HepG2 (cell line): ENCODE measurements around the gene NCAPD2. TPM values are rescaled to one million over a fixed set of nuclear protein-coding genes. Genes with fewer than 3 reads are reported as not detected.

Experiments used
- BCLAF1 ChIP-seq: fragments of 450-650 bp; IDR thresholded peaks from 2 replicates; pipeline ENCODE4 v1.6.1; 2017; ENCODE audit warnings: mild to moderate bottlenecking
- DR1 ChIP-seq: sonication (generic); formaldehyde crosslinking; IDR thresholded peaks from 2 replicates; pipeline ENCODE4 v1.8.0; 2021; ENCODE audit warnings: mild to moderate bottlenecking, missing genetic modification reagents, inconsistent platforms
- HOXA3 ChIP-seq: sonication (generic); formaldehyde crosslinking; IDR thresholded peaks from 2 replicates; pipeline ENCODE4 v1.5.0; 2020; ENCODE audit warnings: missing genetic modification reagents
- KLF12 ChIP-seq: sonication (generic); formaldehyde crosslinking; IDR thresholded peaks from 2 replicates; pipeline ENCODE4 v1.4.0; 2020; ENCODE audit warnings: missing genetic modification reagents, borderline replicate concordance
- SOX6 ChIP-seq, 2 experiments: fragments of 450-650 bp in 1 of 2; sonication (generic) in 1 of 2; formaldehyde crosslinking in 1 of 2; IDR thresholded peaks; 2 replicates each; pipeline versions ENCODE4 v1.4.0 to v1.6.1; 2017 to 2020; ENCODE audit warnings: antibody characterized with exemption in 1 of 2, mild to moderate bottlenecking in 1 of 2, missing genetic modification reagents in 1 of 2
- SP2 ChIP-seq: sonication (generic); formaldehyde crosslinking; IDR thresholded peaks from 2 replicates; pipeline ENCODE4 v1.5.1; 2020; ENCODE audit warnings: mild to moderate bottlenecking, missing genetic modification reagents
- TERF1 ChIP-seq: sonication (generic); formaldehyde crosslinking; IDR thresholded peaks from 2 replicates; pipeline ENCODE4 v1.8.0; 2022; ENCODE audit warnings: mild to moderate bottlenecking, missing genetic modification reagents, moderate library complexity
- TP53 ChIP-seq: sonication (generic); formaldehyde crosslinking; conservative IDR thresholded peaks from 2 replicates; pipeline ENCODE4 v1.4.0; 2020; ENCODE audit warnings: missing genetic modification reagents
- ZFP62 ChIP-seq: sonication (generic); formaldehyde crosslinking; IDR thresholded peaks from 2 replicates; pipeline ENCODE4 v1.4.0; 2020; ENCODE audit warnings: missing genetic modification reagents
- ZKSCAN5 ChIP-seq: sonication (generic); formaldehyde crosslinking; IDR thresholded peaks from 2 replicates; pipeline ENCODE4 v1.5.1; 2020; ENCODE audit warnings: mild to moderate bottlenecking, missing genetic modification reagents
- ZMAT3 ChIP-seq: sonication (generic); formaldehyde crosslinking; conservative IDR thresholded peaks from 2 replicates; pipeline ENCODE4 v1.7.0; 2021; ENCODE audit warnings: missing genetic modification reagents
- ZNF143 ChIP-seq: sonication (generic); formaldehyde crosslinking; IDR thresholded peaks from 2 replicates; pipeline ENCODE4 v1.4.0; 2020; ENCODE audit warnings: missing genetic modification reagents
- ZNF350 ChIP-seq: sonication (generic); formaldehyde crosslinking; IDR thresholded peaks from 2 replicates; pipeline ENCODE4 v1.4.0; 2020; ENCODE audit warnings: mild to moderate bottlenecking, low read depth, missing genetic modification reagents, borderline replicate concordance
- ZNF446 ChIP-seq: sonication (generic); formaldehyde crosslinking; IDR thresholded peaks from 2 replicates; pipeline ENCODE4 v1.5.0; 2020; ENCODE audit warnings: mild to moderate bottlenecking, missing genetic modification reagents
- ZNF597 ChIP-seq: sonication (generic); formaldehyde crosslinking; IDR thresholded peaks from 2 replicates; pipeline ENCODE4 v1.5.0; 2020; ENCODE audit warnings: missing genetic modification reagents
- polyA plus RNA-seq, 8 experiments: library from polyadenylated mRNA; depleted of rRNA in 3 of 8; stranded (reverse) in 7 of 8; unstranded in 1 of 8; fragments of >200 nt; fragmentation: Illumina TruSeq in 4 of 8; extraction: Trizol in 4 of 8; gene quantifications; 2 replicates each; pipeline versions ENCODE4 v1.2.1 to v1.2.3, GENCODE V29; 2011 to 2016; ENCODE audit warnings: low read depth in 4 of 8, missing spikeins in 1 of 8, mixed read lengths in 1 of 8; ENCODE audit not compliant: insufficient read depth in 1 of 8
- total RNA-seq, 5 experiments: library from RNA; depleted of rRNA; stranded (reverse); fragments of >200 nt; fragmentation: Illumina TruSeq; extraction: Trizol; gene quantifications; 2 replicates each; pipeline ENCODE4 v1.2.3, GENCODE V29; 2016; ENCODE audit warnings: low read depth in 1 of 5
- TF ChIP-seq, protein P1 (sequence below): sonication (generic); formaldehyde crosslinking; IDR thresholded peaks from 2 replicates; pipeline ENCODE4 v1.5.1; 2020; ENCODE audit warnings: missing genetic modification reagents, mild to moderate bottlenecking, borderline replicate concordance
- TF ChIP-seq, protein P2 (sequence below): sonication (generic); formaldehyde crosslinking; IDR thresholded peaks from 2 replicates; pipeline ENCODE4 v1.5.1; 2020; ENCODE audit warnings: mild to moderate bottlenecking, moderate library complexity, missing genetic modification reagents
- TF ChIP-seq, protein P3 (sequence below): sonication (generic); formaldehyde crosslinking; IDR thresholded peaks from 2 replicates; pipeline ENCODE4 v1.4.0; 2020; ENCODE audit warnings: mild to moderate bottlenecking, missing genetic modification reagents, borderline replicate concordance

NCAPD2 gene
- total and polyA plus RNA-seq, 2 of the 13 experiments (the other 11 are each of a cell fraction or from before 2014, with no cell fraction given): 51.1 to 65.6 TPM

DNA sequence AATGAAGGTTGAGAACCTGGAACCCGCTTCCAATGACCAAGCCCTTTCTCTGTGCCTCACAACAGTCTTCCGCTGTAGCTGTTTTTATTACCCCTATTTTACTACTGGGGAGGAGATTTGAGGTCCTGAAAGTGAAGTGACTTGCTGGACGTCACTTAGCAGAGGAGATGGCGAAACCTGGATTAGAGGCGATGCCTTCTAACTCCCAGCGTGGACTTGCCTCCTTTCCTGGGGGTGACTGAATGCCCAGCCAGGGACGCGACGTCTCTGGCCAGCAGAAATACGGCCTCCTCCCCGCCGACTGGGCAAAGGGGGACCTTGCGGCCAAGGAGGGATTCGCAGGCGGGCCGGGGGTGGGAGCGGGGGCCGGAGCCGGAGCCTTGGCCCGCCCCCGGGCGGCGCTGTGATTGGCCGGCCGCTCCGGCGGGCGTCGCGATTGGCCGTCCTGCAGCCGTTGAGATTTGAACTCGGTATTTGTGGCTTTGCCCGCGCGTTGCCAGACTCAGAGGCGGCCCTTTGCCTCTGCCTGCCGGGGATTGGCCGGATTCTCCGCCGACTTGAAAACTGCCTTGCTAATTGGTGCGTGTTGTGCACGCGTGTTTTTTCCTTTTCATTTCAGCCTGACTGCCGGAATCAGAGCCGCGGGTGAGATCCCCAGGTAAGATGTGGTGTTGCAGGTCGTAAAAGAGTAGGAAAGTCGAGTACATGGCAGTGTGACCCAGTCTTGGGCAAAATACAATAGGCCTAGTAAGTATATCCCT is at the start of gene NCAPD2 (continued):
- no peak; the same call in 1 of the 2 replicates for TF ChIP-seq DR1 (CRISPR knock-in tag)
- TF ChIP-seq, protein P1, sequence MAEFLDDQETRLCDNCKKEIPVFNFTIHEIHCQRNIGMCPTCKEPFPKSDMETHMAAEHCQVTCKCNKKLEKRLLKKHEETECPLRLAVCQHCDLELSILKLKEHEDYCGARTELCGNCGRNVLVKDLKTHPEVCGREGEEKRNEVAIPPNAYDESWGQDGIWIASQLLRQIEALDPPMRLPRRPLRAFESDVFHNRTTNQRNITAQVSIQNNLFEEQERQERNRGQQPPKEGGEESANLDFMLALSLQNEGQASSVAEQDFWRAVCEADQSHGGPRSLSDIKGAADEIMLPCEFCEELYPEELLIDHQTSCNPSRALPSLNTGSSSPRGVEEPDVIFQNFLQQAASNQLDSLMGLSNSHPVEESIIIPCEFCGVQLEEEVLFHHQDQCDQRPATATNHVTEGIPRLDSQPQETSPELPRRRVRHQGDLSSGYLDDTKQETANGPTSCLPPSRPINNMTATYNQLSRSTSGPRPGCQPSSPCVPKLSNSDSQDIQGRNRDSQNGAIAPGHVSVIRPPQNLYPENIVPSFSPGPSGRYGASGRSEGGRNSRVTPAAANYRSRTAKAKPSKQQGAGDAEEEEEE (CRISPR knock-in tag): peak; percentile 35; the same call in 1 of the 2 replicates
- TF ChIP-seq TP53 (CRISPR knock-in tag): 0 out of 2 replicates have a peak, but pooled peaks have one; percentile 13
- TF ChIP-seq ZNF350 (CRISPR knock-in tag): no peak
- TF ChIP-seq ZNF597: no peak
- TF ChIP-seq ZKSCAN5 (CRISPR knock-in tag): no peak
- TF ChIP-seq, protein P2, sequence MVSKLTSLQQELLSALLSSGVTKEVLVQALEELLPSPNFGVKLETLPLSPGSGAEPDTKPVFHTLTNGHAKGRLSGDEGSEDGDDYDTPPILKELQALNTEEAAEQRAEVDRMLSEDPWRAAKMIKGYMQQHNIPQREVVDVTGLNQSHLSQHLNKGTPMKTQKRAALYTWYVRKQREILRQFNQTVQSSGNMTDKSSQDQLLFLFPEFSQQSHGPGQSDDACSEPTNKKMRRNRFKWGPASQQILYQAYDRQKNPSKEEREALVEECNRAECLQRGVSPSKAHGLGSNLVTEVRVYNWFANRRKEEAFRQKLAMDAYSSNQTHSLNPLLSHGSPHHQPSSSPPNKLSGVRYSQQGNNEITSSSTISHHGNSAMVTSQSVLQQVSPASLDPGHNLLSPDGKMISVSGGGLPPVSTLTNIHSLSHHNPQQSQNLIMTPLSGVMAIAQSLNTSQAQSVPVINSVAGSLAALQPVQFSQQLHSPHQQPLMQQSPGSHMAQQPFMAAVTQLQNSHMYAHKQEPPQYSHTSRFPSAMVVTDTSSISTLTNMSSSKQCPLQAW (CRISPR knock-in tag): 0 out of 2 replicates have a peak, but pooled peaks have one; percentile 19
- no peak; the same call in 1 of the 2 replicates for TF ChIP-seq ZNF143 (CRISPR knock-in tag)
- TF ChIP-seq HOXA3 (CRISPR knock-in tag): peak; percentile 58; the same call in 1 of the 2 replicates
- TF ChIP-seq, protein P3, sequence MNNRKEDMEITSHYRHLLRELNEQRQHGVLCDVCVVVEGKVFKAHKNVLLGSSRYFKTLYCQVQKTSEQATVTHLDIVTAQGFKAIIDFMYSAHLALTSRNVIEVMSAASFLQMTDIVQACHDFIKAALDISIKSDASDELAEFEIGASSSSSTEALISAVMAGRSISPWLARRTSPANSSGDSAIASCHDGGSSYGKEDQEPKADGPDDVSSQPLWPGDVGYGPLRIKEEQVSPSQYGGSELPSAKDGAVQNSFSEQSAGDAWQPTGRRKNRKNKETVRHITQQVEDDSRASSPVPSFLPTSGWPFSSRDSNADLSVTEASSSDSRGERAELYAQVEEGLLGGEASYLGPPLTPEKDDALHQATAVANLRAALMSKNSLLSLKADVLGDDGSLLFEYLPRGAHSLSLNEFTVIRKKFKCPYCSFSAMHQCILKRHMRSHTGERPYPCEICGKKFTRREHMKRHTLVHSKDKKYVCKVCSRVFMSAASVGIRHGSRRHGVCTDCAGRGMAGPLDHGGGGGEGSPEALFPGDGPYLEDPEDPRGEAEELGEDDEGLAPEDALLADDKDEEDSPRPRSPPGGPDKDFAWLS (CRISPR knock-in tag): no peak
- no peak for TF ChIP-seq TERF1
- TF ChIP-seq ZMAT3 (CRISPR knock-in tag): no peak; the same call in 1 of the 2 replicates
- TF ChIP-seq ZFP62: no peak
- no peak for TF ChIP-seq SOX6 (IDR thresholded peaks at IDR 0.05)
- TF ChIP-seq SOX6 (CRISPR knock-in tag; IDR thresholded peaks at IDR 0.05): no peak
- TF ChIP-seq KLF12 (CRISPR knock-in tag): 0 out of 2 replicates have a peak, but pooled peaks have one; percentile 48
- no peak for TF ChIP-seq ZNF446 (CRISPR knock-in tag)
- TF ChIP-seq BCLAF1: no peak
- peak; percentile 81 for TF ChIP-seq SP2 (CRISPR knock-in tag)
